ENCODE results near the gene TAF11L11.
"Not testable (repeated sequence)": the region's sequence is repeated elsewhere in the genome, so short reads cannot be mapped to it uniquely, and the experiment has no call there.

Gene TAF11L11

DNA sequence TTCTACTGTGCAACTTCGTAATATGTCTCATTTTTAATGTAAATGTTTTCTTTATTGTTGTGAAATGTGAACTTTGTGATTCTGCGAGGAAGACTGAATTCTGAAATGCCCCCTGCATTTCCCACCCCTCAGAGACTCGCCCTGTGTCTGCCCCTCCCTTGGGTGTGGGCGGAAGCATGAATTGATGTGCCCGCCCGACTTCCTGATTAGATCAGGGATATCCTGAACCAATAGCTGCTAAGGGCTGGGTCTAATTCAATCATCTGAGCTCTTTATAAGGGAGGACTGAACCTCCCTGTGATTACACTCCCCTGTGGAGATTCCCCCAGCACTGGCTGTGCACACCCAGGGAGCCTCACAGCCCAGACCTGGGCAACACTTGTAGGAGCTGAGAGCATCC, at the start of gene TAF11L11:
TAF11L11 (plus strand) TSS at position 304 of the 400 bp plus-strand sequence.
- DNase-seq (ENCODE audit: low spot score) = not testable (repeated sequence)

DNA sequence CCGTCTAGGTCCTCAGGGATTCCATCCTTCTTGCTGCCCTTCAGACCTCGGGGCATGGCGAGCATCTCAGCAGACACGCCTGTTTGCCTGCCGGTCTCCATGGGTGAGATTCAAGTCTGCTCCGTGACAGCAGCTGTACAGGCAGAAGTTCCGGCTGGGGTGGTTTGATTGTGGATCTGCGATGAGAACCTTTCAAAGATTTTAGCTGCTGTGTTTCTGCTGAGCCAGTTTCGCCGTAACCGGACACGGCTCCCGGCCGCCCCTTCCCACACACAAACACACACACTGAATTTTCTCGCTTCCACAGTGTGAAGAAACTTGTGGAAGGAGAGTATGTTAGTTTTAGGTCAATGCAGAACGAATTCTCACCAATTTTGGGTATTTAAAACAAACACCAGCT, 18.3 kb upstream of the TAF11L11 start, which contains the start of gene TAF11L7:
TAF11L7 (minus strand) TSS at position 101 of the 400 bp plus-strand sequence.
- DNase-seq (ENCODE audit: low spot score) = not testable (repeated sequence)

DNA sequence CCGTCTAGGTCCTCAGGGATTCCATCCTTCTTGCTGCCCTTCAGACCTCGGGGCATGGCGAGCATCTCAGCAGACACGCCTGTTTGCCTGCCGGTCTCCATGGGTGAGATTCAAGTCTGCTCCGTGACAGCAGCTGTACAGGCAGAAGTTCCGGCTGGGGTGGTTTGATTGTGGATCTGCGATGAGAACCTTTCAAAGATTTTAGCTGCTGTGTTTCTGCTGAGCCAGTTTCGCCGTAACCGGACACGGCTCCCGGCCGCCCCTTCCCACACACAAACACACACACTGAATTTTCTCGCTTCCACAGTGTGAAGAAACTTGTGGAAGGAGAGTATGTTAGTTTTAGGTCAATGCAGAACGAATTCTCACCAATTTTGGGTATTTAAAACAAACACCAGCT, 13.1 kb upstream of the TAF11L11 start, which contains the start of gene TAF11L8:
TAF11L8 (minus strand) TSS at position 101 of the 400 bp plus-strand sequence.
- DNase-seq (ENCODE audit: low spot score) = not testable (repeated sequence)

DNA sequence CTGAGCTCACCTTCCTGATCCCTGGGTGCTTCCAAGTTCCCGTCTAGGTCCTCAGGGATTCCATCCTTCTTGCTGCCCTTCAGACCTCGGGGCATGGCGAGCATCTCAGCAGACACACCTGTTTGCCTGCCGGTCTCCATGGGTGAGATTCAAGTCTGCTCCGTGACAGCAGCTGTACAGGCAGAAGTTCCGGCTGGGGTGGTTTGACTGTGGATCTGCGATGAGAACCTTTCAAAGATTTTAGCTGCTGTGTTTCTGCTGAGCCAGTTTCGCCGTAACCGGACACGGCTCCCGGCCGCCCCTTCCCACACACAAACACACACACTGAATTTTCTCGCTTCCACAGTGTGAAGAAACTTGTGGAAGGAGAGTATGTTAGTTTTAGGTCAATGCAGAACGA, 9.7 kb upstream of the TAF11L11 start, which contains the start of gene TAF11L9:
TAF11L9 (minus strand) TSS at position 140 of the 400 bp plus-strand sequence.
- not testable (repeated sequence) for DNase-seq (ENCODE audit: low spot score)

DNA sequence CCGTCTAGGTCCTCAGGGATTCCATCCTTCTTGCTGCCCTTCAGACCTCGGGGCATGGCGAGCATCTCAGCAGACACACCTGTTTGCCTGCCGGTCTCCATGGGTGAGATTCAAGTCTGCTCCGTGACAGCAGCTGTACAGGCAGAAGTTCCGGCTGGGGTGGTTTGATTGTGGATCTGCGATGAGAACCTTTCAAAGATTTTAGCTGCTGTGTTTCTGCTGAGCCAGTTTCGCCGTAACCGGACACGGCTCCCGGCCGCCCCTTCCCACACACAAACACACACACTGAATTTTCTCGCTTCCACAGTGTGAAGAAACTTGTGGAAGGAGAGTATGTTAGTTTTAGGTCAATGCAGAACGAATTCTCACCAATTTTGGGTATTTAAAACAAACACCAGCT, 6.3 kb upstream of the TAF11L11 start, which contains the start of gene TAF11L10:
TAF11L10 (minus strand) TSS at position 101 of the 400 bp plus-strand sequence.
- not testable (repeated sequence) for DNase-seq (ENCODE audit: low spot score)

DNA sequence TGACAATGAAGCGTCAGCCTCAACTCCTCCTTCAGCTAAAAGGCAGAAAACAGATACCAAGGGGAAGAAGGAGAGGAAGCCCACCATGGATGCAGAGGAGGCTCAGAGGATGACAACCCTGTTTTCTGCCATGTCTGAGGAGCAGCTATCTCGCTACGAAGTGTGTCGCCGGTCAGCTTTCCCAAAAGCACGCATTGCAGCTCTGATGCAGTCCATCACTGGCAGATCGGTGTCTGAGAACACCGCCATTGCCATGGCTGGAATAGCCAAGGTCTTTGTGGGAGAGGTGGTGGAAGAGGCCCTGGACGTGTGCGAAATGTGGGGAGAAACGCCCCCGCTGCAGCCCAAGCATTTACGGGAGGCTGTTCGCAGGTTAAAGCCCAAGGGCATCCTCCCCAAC, 968 bp downstream of the TAF11L11 start:
- no peak for DNase-seq (ENCODE audit: low spot score)

DNA sequence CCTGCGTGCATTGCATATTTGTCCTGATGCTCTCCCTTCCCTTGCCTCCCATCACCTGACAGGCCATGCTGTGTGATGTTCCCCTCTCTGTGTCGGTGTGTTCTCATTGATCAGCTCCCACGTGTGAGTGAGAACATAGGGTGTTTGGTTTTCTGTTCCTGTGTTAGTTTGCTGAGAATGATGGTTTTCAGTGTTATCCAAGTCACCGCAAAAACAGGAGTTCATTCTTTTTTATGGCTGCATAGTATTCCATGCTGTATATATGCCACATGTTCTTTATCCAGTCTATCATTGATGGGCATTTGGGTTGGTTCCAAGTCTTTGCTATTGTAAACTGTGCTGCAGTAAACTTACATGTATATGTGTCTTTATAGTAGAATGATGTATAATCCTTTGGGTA, 3.5 kb downstream of the TAF11L11 start:
- not testable (repeated sequence) for DNase-seq (ENCODE audit: low spot score)

DNA sequence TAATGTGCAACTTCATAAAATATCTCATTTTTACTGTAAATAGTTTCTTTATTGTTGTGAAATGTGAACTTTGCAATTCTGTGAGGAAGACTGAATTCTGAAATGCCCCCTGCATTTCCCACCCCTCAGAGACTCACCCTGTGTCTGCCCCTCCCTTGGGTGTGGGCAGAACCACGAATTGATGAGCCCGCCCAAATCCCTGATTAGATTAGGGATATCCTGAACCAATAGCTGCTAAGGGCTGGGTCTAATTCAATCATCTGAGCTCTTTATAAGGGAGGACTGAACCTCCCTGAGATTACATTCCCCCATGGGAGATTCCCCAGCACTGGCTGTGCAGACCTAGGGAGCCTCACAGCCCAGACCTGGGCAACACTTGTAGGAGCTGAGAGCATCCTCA, 6.1 kb downstream of the TAF11L11 start, which contains the start of gene TAF11L12:
TAF11L12 (plus strand) TSS at position 301 of the 400 bp plus-strand sequence.
- DNase-seq (ENCODE audit: low spot score) = not testable (repeated sequence)

DNA sequence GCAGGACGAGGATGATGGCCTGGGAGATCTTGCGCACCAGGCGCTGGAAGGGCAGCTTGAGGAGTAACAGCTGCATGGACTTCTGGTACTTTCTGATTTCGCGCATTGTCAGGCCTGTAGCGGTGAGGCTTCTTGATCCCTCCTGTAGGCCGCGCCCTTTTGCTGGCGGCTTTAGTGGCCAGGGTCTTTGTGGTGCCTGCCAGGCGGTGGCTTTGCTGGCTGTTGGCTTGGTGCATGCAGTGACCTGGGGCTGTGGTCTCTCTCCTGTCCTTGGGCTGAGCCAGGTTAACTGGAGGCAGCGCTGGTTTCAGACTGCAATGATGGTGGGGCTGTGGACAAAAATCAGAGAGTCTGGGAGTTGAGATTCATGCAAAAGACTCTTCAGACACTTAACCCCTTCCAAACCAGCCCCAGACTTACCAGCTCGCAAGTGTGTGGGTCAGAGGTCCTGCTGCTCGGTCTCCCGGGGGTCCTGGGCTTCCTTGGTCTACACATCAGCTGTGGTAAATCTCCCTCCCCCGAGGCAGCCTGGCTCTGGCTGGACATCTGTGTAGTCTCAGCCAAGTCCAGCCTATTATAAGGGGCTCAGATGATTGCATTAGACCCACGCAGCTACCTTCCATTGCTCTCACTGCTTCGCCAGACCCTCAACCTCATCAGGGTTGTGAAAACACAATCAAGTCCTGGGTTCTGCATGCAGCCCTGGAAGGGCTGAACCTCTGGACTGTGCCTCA, 11.1 kb downstream of the TAF11L11 start:
- no peak for DNase-seq (ENCODE audit: low spot score)

DNA sequence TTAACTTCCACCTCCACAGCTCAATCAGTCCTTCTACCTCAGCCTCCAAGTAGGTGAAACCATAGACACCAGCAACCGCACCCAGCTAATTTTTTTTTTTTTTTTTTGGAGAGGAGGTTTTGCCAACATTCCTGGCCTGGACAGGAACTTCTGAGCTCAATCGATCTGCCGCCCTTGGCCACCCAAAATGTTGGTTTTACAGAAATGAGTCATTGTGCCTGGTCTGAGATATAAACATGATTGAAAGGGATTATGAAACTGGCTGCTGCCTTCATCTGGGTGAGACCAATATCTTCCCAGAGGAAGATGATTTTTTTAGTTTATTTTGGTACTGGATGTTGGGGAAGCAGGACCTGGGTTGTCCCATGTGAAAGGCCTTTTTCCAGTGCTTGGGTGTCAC, 15.4 kb downstream of the TAF11L11 start:
- DNase-seq (ENCODE audit: low spot score) = peak; percentile 31

DNA sequence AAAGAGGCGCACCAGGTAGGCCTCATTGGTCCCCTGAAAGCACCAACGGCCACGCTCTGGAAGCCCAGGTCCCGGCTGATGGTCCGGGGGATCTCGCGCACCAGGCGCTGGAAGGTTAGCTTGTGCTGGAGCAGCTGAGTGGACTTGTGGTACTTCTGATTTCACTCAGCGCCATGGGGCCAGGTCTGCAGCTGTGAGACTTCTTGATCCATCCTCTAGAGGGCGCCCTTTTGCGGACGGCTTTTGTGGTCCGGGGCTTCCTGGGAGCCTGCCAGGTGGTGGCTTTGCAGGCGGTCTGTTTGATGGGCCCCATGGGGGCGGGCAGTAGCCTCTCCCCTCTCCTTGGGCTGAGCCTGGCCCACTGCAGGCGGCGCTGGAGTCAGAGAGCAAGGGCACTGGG, 16.6 kb downstream of the TAF11L11 start:
- no peak for DNase-seq (ENCODE audit: low spot score)

DNA sequence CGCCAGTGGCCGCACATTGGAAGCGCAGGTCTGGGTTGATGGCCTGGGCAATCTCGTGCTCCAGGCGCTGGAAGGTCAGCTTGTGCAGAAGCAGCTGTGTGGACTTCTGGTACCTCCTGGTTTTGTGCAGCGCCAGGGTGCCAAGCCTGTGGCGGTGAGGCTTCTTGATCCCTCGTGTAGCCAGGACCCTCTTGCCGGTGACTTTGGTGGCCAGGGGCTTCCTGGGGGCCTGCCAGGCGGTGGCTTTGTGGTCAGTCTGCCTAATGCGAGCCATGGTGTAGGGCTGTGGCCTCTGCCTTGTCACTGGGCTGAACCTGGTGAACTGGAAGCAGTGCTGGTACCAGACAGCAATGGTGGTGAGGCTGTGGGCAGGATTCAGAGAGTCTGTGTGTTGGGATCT, 21.7 kb downstream of the TAF11L11 start:
- no peak for DNase-seq (ENCODE audit: low spot score)

DNA sequence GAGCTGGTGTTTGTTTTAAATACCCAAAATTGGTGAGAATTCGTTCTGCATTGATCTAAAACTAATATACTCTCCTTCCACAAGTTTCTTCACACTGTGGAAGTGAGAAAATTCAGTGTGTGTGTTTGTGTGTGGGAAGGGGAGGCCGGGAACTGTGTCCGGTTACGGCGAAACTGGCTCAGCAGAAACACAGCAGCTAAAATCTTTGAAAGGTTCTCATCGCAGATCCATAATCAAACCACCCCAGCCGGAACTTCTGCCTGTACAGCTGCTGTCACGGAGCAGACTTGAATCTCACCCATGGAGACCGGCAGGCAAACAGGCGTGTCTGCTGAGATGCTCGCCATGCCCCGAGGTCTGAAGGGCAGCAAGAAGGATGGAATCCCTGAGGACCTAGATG, 27.8 kb downstream of the TAF11L11 start, which contains the start of gene TAF11L13:
TAF11L13 (plus strand) TSS at position 301 of the 400 bp plus-strand sequence.
- not testable (repeated sequence) for DNase-seq (ENCODE audit: low spot score)

DNA sequence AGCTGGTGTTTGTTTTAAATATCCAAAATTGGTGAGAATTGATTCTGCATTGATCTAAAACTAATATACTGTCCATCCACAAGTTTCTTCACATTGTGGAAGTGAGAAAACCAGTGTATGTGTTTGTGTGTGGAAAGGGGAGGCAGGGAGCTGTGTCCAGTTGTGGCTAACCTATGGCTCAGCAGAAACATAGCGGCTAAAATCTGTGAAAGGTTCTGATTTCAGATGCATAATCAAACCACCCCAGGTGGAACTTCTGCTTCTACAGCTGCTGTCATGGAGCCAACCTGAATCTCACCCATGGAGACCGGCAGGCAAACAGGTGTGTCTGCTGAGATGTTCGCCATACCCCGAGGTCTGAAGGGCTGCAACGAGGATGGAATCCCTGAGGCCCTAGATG, 30.2 kb downstream of the TAF11L11 start, which contains the start of gene TAF11L14:
TAF11L14 (plus strand) TSS at position 301 of the 400 bp plus-strand sequence.
- DNase-seq (ENCODE audit: low spot score) = no peak

DNA sequence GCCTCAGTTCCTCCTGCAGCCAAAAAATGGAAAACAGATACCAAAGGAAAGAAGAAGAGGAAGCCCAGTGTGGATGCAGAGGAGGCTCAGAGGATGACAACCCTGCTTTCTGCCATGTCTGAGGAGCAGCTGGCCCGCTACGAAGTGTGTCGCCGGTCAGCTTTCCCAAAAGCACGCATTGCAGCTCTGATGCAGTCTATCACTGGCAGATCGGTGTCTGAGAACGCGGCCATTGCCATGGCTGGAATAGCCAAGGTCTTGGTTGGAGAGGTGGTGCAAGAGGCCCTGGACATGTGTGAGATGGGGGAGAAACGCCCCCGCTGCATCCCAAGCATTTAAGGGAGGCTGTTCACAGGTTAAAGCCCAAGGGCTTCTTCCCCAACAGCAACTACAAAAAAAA, 45.2 kb downstream of the TAF11L11 start:
- not testable (repeated sequence) for DNase-seq (ENCODE audit: low spot score)

DNA sequence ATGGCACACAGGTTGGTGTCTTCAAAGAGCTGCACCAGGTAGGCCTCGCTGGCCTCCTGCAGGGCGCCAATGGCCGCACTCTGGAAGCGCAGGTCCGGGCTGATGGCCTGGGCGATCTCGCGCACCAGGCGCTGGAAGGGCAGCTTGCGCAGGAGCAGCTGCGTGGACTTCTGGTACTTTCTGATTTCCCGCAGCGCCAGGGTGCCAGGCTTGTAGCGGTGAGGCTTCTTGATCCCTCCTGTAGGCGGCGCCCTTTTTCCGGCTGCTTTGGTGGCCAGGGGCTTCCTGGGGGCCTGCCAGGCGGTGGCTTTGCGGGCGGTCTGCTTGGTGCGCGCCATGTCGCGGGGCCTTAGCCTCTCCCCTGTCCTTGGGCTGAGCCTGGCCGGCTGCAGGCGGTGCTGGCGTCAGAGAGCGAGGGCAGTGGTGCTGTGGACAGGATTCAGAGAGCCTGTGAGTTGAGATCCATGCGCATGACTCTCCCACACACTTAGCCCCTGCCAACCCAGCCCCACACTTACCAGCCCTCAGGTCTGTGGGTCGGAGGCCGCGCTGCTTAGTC, 51.3 kb downstream of the TAF11L11 start:
- DNase-seq (ENCODE audit: low spot score) = not testable (repeated sequence)
